Kidney epithelial cell (primary cell): ENCODE measurements around the gene IFIT2. TPM values are rescaled to one million over a fixed set of nuclear protein-coding genes. Genes with fewer than 3 reads are reported as not detected.
"Not testable (repeated sequence)": the region's sequence is repeated elsewhere in the genome, so short reads cannot be mapped to it uniquely, and the experiment has no call there.

Source experiments
- DNase-seq: peaks from one replicate; pipeline ENCODE4 v3.0.0-alpha.2; 2010; ENCODE audit warnings: low read depth
- H3K27me3 ChIP-seq: 2 replicates; pipeline ENCODE4 v1.6.0; 2011; ENCODE audit warnings: low read length; ENCODE audit not compliant: control insufficient read depth, insufficient read depth
- H3K36me3 ChIP-seq: 2 replicates; pipeline ENCODE4 v1.5.1; 2011; ENCODE audit warnings: low read length; ENCODE audit not compliant: control insufficient read depth, insufficient read depth
- H3K4me3 ChIP-seq: 2 replicates; pipeline ENCODE4 v1.5.1; 2011; ENCODE audit warnings: low read depth, mild to moderate bottlenecking, control low read depth, low read length
- total RNA-seq: library from RNA; depleted of rRNA; stranded (reverse); fragments of >200 nt; gene quantifications from 2 replicates; pipeline ENCODE4 v1.2.3, GENCODE V29; 2015
- TF ChIP-seq, protein P1 (sequence below): IDR thresholded peaks from 2 replicates; pipeline ENCODE4 v1.5.1; 2011; ENCODE audit warnings: mild to moderate bottlenecking, moderate library complexity, low read length, control low read depth, inconsistent platforms; ENCODE audit not compliant: insufficient read depth, poor library complexity, severe bottlenecking

IFIT2 gene
- total RNA-seq, 1 donor from 2014 or later: 9.2 TPM

GRCh38 chr10:89310056-89310893 lies 8.4 kb downstream of the IFIT2 start:
- TF ChIP-seq, protein P1, sequence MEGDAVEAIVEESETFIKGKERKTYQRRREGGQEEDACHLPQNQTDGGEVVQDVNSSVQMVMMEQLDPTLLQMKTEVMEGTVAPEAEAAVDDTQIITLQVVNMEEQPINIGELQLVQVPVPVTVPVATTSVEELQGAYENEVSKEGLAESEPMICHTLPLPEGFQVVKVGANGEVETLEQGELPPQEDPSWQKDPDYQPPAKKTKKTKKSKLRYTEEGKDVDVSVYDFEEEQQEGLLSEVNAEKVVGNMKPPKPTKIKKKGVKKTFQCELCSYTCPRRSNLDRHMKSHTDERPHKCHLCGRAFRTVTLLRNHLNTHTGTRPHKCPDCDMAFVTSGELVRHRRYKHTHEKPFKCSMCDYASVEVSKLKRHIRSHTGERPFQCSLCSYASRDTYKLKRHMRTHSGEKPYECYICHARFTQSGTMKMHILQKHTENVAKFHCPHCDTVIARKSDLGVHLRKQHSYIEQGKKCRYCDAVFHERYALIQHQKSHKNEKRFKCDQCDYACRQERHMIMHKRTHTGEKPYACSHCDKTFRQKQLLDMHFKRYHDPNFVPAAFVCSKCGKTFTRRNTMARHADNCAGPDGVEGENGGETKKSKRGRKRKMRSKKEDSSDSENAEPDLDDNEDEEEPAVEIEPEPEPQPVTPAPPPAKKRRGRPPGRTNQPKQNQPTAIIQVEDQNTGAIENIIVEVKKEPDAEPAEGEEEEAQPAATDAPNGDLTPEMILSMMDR: no peak
- Histone ChIP-seq H3K27me3 (no peaks in the 10 kb centered on the region), H3K36me3 (no peaks in the 10 kb centered on the region), H3K4me3 (no peak overlapping the region)
- DNase-seq: no peak

DNA sequence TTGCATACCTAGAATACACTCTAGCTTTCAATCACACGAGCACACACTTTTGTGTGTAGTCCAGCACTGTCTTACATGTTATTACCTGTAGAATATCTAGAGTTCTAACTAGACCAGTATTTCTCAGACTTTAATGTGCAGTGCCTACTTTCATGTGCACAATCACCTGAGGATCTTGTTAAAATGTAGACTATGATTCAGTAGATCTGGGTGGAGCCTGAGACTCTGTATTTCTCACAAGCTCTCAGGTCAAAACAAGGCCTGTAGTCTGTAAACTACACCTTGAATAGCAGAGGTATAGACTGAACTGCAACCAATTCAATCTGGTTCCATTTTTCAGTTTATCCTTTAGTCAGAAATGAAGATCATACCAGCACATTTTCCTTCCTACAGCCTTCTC lies 11.1 kb downstream of the IFIT2 start:
- TF ChIP-seq, protein P1: no peak
- H3K4me3 ChIP-seq: no peak overlapping the region
- no peaks in the 10 kb centered on the region for H3K27me3 ChIP-seq
- H3K36me3 ChIP-seq: no peaks in the 10 kb centered on the region
- DNase-seq: no peak

DNA sequence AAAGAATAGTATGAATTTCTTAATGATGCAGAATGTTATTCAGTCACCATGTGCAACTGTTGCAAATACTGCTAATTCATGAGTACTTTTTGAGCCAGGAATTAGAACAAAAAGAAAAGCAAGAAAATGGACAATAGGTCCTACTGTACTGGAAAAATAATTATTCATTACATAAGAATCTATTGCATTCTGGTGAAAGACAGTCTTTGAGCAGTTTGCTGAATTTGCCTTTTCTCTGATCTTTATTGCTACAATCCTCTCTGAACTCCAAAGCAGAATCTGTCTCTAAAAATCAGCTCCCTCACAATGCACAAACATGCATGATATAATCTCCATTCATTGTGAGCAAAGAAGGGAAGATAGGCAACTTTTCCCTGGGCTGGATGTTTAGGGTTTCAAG lies 12.8 kb downstream of the IFIT2 start:
- no peak for DNase-seq
- Histone ChIP-seq H3K36me3 (no peaks in the 10 kb centered on the region), H3K4me3 (no peak overlapping the region), H3K27me3 (no peaks in the 10 kb centered on the region)
- TF ChIP-seq, protein P1: no peak

GRCh38 chr10:89318047-89318446 lies 16.2 kb downstream of the IFIT2 start:
- DNase-seq, H3K4me3 ChIP-seq, H3K36me3 ChIP-seq: not testable (repeated sequence)

DNA sequence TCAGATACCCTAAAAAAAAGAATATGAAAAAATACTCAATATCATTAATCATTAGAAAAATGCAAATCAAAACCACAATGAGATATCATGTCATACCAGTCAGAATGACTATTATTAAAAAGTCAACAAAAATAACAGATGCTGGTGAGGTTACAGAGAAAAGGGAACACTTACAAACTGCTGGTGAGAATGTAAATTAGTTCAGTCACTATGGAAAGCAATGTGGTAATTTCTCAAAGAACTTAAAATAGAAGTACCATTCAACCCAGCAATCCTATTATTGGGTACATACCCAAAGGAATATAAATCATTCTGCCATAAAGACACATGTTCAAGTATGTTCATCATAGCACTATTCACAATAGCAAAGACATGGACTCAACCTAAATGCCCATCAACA lies 23.2 kb downstream of the IFIT2 start:
- not testable (repeated sequence) for H3K27me3 ChIP-seq, H3K4me3 ChIP-seq, H3K36me3 ChIP-seq, DNase-seq

More at GRCh38 chr10:89318047-89318446, 16.2 kb downstream of the IFIT2 start:
- H3K27me3 ChIP-seq: not testable (repeated sequence)

DNA sequence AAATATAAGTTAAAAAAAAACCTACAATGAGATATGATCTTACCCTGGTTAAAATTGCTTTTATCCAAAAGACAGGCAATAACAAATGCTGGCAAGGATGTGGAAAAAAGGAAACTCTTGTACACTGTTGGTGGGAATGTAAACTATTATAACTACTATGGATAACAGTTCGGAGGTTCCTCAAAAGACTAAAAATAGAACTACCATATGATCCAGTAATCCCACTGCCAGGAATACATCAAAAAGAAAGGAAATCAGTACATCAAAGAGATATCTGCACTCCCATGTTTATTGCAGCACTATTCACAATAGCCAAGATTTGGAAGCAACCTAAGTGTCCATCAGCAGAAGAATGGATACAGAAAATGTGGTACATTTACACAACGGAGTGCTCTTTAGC lies 24.0 kb downstream of the IFIT2 start:
- H3K4me3 ChIP-seq, H3K36me3 ChIP-seq, H3K27me3 ChIP-seq, DNase-seq: not testable (repeated sequence)

DNA sequence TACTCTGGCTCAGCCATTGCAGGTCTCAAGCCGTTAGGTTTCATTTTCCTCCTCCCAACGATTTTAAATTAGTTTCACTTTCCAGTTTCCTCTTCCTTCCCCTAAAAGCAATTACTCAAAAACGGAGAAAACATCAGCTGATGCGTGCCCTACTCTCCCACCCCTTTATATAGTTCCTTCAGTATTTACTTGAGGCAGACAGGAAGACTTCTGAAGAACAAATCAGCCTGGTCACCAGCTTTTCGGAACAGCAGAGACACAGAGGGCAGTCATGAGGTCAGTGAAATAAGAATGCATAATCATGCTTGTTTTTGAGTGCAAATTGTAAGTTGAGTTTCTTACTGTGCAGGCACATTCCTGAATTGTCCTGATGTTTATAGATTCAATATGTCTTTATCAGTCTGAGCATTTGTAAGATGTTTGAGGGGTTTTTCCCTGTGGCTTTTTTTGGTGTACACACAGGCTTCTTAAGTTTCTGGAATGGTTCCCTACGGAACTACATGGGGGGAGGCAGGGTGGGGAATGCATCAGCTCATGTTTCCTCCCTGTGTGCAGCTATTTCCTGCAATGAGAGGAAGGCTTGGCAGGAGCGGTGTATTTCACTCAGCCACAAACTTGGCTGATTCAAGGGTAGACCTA lies 26.1 kb downstream of the IFIT2 start, which contains the start of gene IFIT3:
IFIT3 (plus strand) TSS at position 195 of the 639 bp plus-strand sequence; CDS start at position 272, 77 bp downstream.
- TF ChIP-seq, protein P1: no peak
- DNase-seq: no peak
- Histone ChIP-seq H3K36me3 (no peaks in the 10 kb centered on the region), H3K27me3 (no peaks in the 10 kb centered on the region), H3K4me3 (peak within 1 kb of the TSS; percentile 45)
